IMR-90 (cell line): ENCODE data around the gene OR2A1. TPM values are rescaled to one million over a fixed set of nuclear protein-coding genes. Genes with fewer than 3 reads are reported as not detected.
"Not testable (repeated sequence)": the region's sequence is repeated elsewhere in the genome, so short reads cannot be mapped to it uniquely, and the experiment has no call there.

ENCODE experiments used
- ATAC-seq: fragments of 200-7000 bp; cut with Tn5 transposase; 2 replicates; pipeline ENCODE4 v1.9.1; 2020; ENCODE audit warnings: low read depth, mild to moderate bottlenecking, moderate library complexity
- BruUV-seq: library from RNA; stranded (reverse); fragments of 400-500 nt; replicated peaks from 2 replicates; lab custom pipeline; 2021; lab: Mats Ljungman, UMichigan
- CTCF ChIA-PET: fragments of 300-600 bp; formaldehyde crosslinking; extraction: SDS; loops from one replicate; lab custom pipeline; 2021; ENCODE audit warnings: antibody characterized with exemption; lab: Yijun Ruan, JAX
- POLR2A ChIA-PET: fragments of 300-600 bp; sonication (Branson Sonifier 250); formaldehyde crosslinking; loops from one replicate; lab custom pipeline; 2022; ENCODE audit warnings: antibody characterized with exemption; ENCODE audit not compliant: unreplicated experiment; lab: Charles Lee
- DNase-seq: peaks from one replicate; pipeline ENCODE4 v3.0.0; 2013
- H2AFZ ChIP-seq: replicated peaks from 2 replicates; pipeline ENCODE3; 2013; ENCODE audit warnings: low read length, mild to moderate bottlenecking; ENCODE audit not compliant: poor library complexity
- H2AK5ac ChIP-seq: 2 replicates; pipeline ENCODE4 v1.6.1; 2013; ENCODE audit warnings: low read depth, low read length, inconsistent platforms
- H2AK9ac ChIP-seq: replicated peaks from 2 replicates; pipeline ENCODE3; 2013; ENCODE audit warnings: mild to moderate bottlenecking, low read depth, low read length, moderate library complexity; ENCODE audit not compliant: poor library complexity
- H2BK120ac ChIP-seq: 2 replicates; pipeline ENCODE4 v1.6.1; 2013; ENCODE audit warnings: low read depth, low read length, inconsistent platforms
- H2BK15ac ChIP-seq: 3 replicates; pipeline ENCODE4 v1.6.1; 2013; ENCODE audit warnings: low read depth, low read length, inconsistent platforms
- H2BK20ac ChIP-seq: 2 replicates; pipeline ENCODE4 v1.6.1; 2013; ENCODE audit warnings: low read depth, mild to moderate bottlenecking, inconsistent platforms, low read length, moderate library complexity
- H2BK5ac ChIP-seq: 2 replicates; pipeline ENCODE4 v1.6.1; 2013; ENCODE audit warnings: mild to moderate bottlenecking, low read depth, low read length, inconsistent platforms; ENCODE audit not compliant: poor library complexity, severe bottlenecking
- H3K14ac ChIP-seq: replicated peaks from 2 replicates; pipeline ENCODE4 v1.6.1; 2013; ENCODE audit warnings: low read depth, low read length, inconsistent platforms
- H3K18ac ChIP-seq: 2 replicates; pipeline ENCODE4 v1.6.1; 2013; ENCODE audit warnings: low read depth, low read length, control low read depth
- H3K23ac ChIP-seq: 2 replicates; pipeline ENCODE4 v1.6.1; 2013; ENCODE audit warnings: low read depth, low read length, inconsistent platforms
- H3K27ac ChIP-seq: 2 replicates; pipeline ENCODE4 v1.5.1; 2013; ENCODE audit warnings: mild to moderate bottlenecking, control low read depth, low read length; ENCODE audit not compliant: insufficient read depth
- H3K27me3 ChIP-seq: 2 replicates; pipeline ENCODE4 v1.6.1; 2013; ENCODE audit warnings: low read length; ENCODE audit not compliant: control insufficient read depth, insufficient read depth
- H3K36me3 ChIP-seq: 2 replicates; pipeline ENCODE4 v1.6.1; 2013; ENCODE audit warnings: low read length, mixed read lengths; ENCODE audit not compliant: control insufficient read depth, insufficient read depth
- H3K4ac ChIP-seq: 2 replicates; pipeline ENCODE4 v1.6.1; 2013; ENCODE audit warnings: low read depth, low read length, inconsistent platforms
- H3K4me1 ChIP-seq: 2 replicates; pipeline ENCODE4 v1.6.1; 2013; ENCODE audit warnings: low read length, mixed read lengths; ENCODE audit not compliant: control insufficient read depth, insufficient read depth
- H3K4me2 ChIP-seq: 2 replicates; pipeline ENCODE4 v1.6.1; 2013; ENCODE audit warnings: low read depth, mild to moderate bottlenecking, control low read depth, low read length, moderate library complexity
- H3K4me3 ChIP-seq: 2 replicates; pipeline ENCODE4 v1.5.1; 2013; ENCODE audit warnings: low read depth, mild to moderate bottlenecking, control low read depth, low read length, moderate library complexity; ENCODE audit not compliant: insufficient read depth
- H3K56ac ChIP-seq: 2 replicates; pipeline ENCODE4 v1.6.1; 2013; ENCODE audit warnings: low read length, inconsistent platforms; ENCODE audit not compliant: insufficient read depth; ENCODE audit errors: extremely low read depth
- H3K79me1 ChIP-seq, 2 experiments: 2 replicates each; pipeline ENCODE4 v1.6.1; 2013; ENCODE audit warnings: low read length in 2 of 2, inconsistent platforms in 1 of 2, low read depth in 1 of 2
- H3K9ac ChIP-seq: 2 replicates; pipeline ENCODE4 v1.6.1; 2013; ENCODE audit warnings: low read depth, low read length, control low read depth
- H3K9me1 ChIP-seq: 2 replicates; pipeline ENCODE4 v1.6.1; 2013; ENCODE audit warnings: low read length, inconsistent platforms; ENCODE audit not compliant: insufficient read depth
- H3K9me3 ChIP-seq: 2 replicates; pipeline ENCODE4 v1.6.1; 2013; ENCODE audit warnings: low read length; ENCODE audit not compliant: control insufficient read depth, insufficient read depth
- H4K20me1 ChIP-seq: 2 replicates; pipeline ENCODE4 v1.6.1; 2013; ENCODE audit warnings: low read length, inconsistent platforms; ENCODE audit not compliant: insufficient read depth
- H4K5ac ChIP-seq: 2 replicates; pipeline ENCODE4 v1.6.1; 2013; ENCODE audit warnings: mild to moderate bottlenecking, low read depth, low read length, control low read depth
- H4K8ac ChIP-seq, 2 experiments: 2 replicates each; pipeline ENCODE4 v1.6.1; 2013; ENCODE audit warnings: low read depth in 2 of 2, low read length in 2 of 2, control low read depth in 1 of 2, inconsistent platforms in 1 of 2
- H4K91ac ChIP-seq: 2 replicates; pipeline ENCODE4 v1.6.1; 2013; ENCODE audit warnings: low read depth, low read length, inconsistent platforms; ENCODE audit not compliant: insufficient read depth
- WGBS, 2 experiments: methylation state at CpG; one replicate each; pipeline versions ENCODE4 v1.1.5 to v1.1.7; 2013; ENCODE audit warnings: missing lambda C conversion rate in 2 of 2; ENCODE audit not compliant: insufficient read length in 1 of 2; ENCODE audit errors: extremely low coverage in 2 of 2; 5-methylcytosine and 5-hydroxymethylcytosine counted together
- dilution Hi-C: fragments of 300-500 bp; cut with HindIII; formaldehyde crosslinking; loops from one replicate; pipeline ENCODE4 v1.14.3; 2018; ENCODE audit warnings: low sequenced_read_pairs; ENCODE audit not compliant: unreplicated experiment
- in situ Hi-C: fragments of 300-500 bp; cut with MboI; formaldehyde crosslinking; loops from 3 replicates; pipeline ENCODE4 v1.14.3; 2019; ENCODE audit warnings: low sequenced_read_pairs, inconsistent platforms, mixed read lengths
- intact Hi-C: fragments of 100-400 bp; cut with micrococcal nuclease; formaldehyde crosslinking; loops from 2 replicates; pipeline ENCODE4 v1.10.0; 2022
- polyA plus RNA-seq, 3 experiments: library from polyadenylated mRNA; depleted of rRNA; stranded (reverse); fragments of >200 nt; gene quantifications; 2 replicates each; pipeline ENCODE4 v1.2.3, GENCODE V29; 2012; ENCODE audit warnings: low replicate concordance in 1 of 3
- total RNA-seq: library from RNA; depleted of rRNA; stranded (reverse); fragments of >200 nt; gene quantifications from 2 replicates; pipeline ENCODE4 v1.2.3, GENCODE V29; 2012

The OR2A1 gene
- total and polyA plus RNA-seq, 2 of the 4 experiments (the other 2 are of a cell fraction), result not detected

DNA sequence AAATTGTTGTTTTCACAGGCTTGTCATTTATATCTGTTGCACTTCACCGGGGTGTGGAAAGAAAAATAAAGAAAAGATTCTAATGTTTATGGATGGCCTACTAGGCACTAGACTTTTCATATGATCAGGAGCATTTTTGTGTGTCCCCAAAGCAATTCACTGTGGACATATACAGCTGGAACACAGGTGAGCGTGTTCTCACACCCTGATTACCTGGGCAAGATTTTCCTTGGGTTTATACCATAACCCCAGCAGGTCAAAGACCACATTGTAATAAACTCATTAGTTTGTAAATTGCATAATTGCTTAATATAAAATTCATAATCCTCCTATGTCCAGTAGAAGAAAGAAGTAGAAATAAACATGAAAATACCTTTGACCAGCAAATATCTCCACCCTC lies 1.0 kb upstream of the OR2A1 start:
- CTCF ChIA-PET, H3K23ac ChIP-seq: not testable (repeated sequence)

GRCh38 chr7:144317537-144317936 lies 5.3 kb downstream of the OR2A1 start:
- H3K14ac ChIP-seq, H2AFZ ChIP-seq, H3K79me1 ChIP-seq, in situ Hi-C loops, H3K27ac ChIP-seq, POLR2A ChIA-PET, H3K18ac ChIP-seq, CTCF ChIA-PET, intact Hi-C loops, H3K27me3 ChIP-seq, H4K8ac ChIP-seq, dilution Hi-C loops, BruUV-seq, H4K5ac ChIP-seq, H3K9ac ChIP-seq, H4K91ac ChIP-seq, H3K4me1 ChIP-seq, H3K36me3 ChIP-seq, H2BK5ac ChIP-seq, H3K23ac ChIP-seq, H3K4me2 ChIP-seq, H3K4ac ChIP-seq, H2BK15ac ChIP-seq, H2BK120ac ChIP-seq, H4K20me1 ChIP-seq, H3K9me1 ChIP-seq, DNase-seq, H3K9me3 ChIP-seq, H2AK5ac ChIP-seq, H3K56ac ChIP-seq, H2BK20ac ChIP-seq, H2AK9ac ChIP-seq, ATAC-seq, H3K4me3 ChIP-seq: not testable (repeated sequence)
- no CpG with 5 or more reads among the region's 1 CpG for WGBS, 2 experiments

More for the DNA sequence above, 1.0 kb upstream of the OR2A1 start:
- H3K4me1 ChIP-seq, H3K56ac ChIP-seq, in situ Hi-C loops, POLR2A ChIA-PET, H2BK5ac ChIP-seq, H4K5ac ChIP-seq, DNase-seq, H3K9ac ChIP-seq, H2BK20ac ChIP-seq, ATAC-seq, H3K27me3 ChIP-seq, H3K27ac ChIP-seq, H2AFZ ChIP-seq, H3K9me1 ChIP-seq, H4K91ac ChIP-seq, H3K9me3 ChIP-seq, H3K36me3 ChIP-seq, dilution Hi-C loops, H2BK120ac ChIP-seq, BruUV-seq, H3K4me3 ChIP-seq, H2BK15ac ChIP-seq, H3K79me1 ChIP-seq, H3K18ac ChIP-seq, H3K14ac ChIP-seq, intact Hi-C loops, H3K4ac ChIP-seq, H2AK5ac ChIP-seq, H2AK9ac ChIP-seq, H3K4me2 ChIP-seq, H4K8ac ChIP-seq, H4K20me1 ChIP-seq: not testable (repeated sequence)
- WGBS, 2 experiments, result no CpG with 5 or more reads among the region's 2 CpGs
